ENCODE results near the gene TEX51. TPM values are rescaled to one million over a fixed set of nuclear protein-coding genes. Genes with fewer than 3 reads are reported as not detected.

The TEX51 gene
- total and polyA plus RNA-seq, 11 donors: not detected

DNA sequence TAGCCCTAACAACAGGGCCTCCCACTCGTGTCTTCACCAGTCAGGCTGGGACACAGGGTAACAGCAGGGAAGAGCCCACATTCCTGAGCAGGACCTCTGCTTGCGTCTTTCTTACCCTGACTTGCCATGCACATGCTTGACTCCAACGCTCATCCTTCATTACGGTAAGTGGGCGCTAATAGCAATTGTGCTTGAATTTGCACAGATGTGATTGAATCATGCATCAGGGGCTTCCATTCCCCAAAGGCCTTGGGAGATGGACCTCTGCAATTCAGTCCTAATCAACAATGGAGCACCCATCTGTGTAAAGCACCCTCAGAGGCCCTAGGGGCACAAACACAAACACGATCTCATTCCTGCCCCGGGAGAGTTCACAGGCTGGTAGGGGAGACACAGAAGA is 13.5 kb downstream of the TEX51 start:
- no peaks in the 10 kb centered on the region for H3K4me1 ChIP-seq

DNA sequence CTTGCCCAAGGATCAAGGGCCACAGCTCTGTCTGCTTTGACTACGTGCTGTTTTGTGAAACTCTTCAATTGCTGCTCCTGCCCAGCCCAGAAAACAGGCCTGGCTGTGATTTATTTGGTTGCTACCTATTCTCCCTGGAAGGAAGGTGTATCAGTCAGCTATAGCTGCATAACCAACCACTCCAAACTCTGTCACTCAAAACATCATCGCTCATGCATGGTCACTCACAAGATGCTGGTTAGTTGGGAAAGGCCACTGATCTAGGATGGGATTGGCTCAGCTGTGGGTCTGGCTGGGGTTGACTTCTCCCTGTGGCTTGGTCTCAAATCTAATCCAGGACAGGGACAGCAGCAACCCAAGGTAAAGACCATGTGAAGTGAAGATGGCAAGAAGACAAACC is 14.6 kb downstream of the TEX51 start:
- intact Hi-C loops (cut with DNase I): no loop called here
- no peaks in the 10 kb centered on the region for H3K4me1 ChIP-seq
- peaks cover 0 to 18% (median 0%) of the 10 kb centered on the region in 9 donors for H3K27me3 ChIP-seq
- TF ChIP-seq POLR2A (IDR thresholded peaks at IDR 0.05): no peak
- TF ChIP-seq, protein P1, sequence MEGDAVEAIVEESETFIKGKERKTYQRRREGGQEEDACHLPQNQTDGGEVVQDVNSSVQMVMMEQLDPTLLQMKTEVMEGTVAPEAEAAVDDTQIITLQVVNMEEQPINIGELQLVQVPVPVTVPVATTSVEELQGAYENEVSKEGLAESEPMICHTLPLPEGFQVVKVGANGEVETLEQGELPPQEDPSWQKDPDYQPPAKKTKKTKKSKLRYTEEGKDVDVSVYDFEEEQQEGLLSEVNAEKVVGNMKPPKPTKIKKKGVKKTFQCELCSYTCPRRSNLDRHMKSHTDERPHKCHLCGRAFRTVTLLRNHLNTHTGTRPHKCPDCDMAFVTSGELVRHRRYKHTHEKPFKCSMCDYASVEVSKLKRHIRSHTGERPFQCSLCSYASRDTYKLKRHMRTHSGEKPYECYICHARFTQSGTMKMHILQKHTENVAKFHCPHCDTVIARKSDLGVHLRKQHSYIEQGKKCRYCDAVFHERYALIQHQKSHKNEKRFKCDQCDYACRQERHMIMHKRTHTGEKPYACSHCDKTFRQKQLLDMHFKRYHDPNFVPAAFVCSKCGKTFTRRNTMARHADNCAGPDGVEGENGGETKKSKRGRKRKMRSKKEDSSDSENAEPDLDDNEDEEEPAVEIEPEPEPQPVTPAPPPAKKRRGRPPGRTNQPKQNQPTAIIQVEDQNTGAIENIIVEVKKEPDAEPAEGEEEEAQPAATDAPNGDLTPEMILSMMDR (IDR thresholded peaks at IDR 0.05): no peak
- H3K9me3 ChIP-seq: no peaks in the 10 kb centered on the region
- no peak overlapping the region for H3K27ac ChIP-seq
- no peak for DNase-seq
- no peak for ATAC-seq
- WGBS, 4 donors: 88 to 93% (median 91%) methylated on average over 2 of the region's 2 CpGs
- H3K36me3 ChIP-seq: no peaks in the 10 kb centered on the region
- no peak overlapping the region for H3K4me3 ChIP-seq

More for the DNA sequence above, 13.5 kb downstream of the TEX51 start:
- Histone ChIP-seq H3K36me3 (no peaks in the 10 kb centered on the region), H3K4me3 (no peak overlapping the region), H3K27ac (no peak overlapping the region), H3K27me3 (peaks cover 0 to 30% (median 2%) of the 10 kb centered on the region in 9 donors), H3K9me3 (no peaks in the 10 kb centered on the region)
- no peak for ATAC-seq
- TF ChIP-seq POLR2A (IDR thresholded peaks at IDR 0.05): no peak
- TF ChIP-seq, protein P1 (IDR thresholded peaks at IDR 0.05): no peak
- no peak for DNase-seq
- intact Hi-C loops (cut with DNase I): no loop called here
- 80 to 85% (median 83%) methylated on average over 7 of the region's 7 CpGs for WGBS, 4 donors

- ATAC-seq (no peak), DNase-seq (no peak)
- H3K27me3 ChIP-seq: peaks cover 0 to 18% (median 0%) of the 10 kb centered on the region in 9 donors
- WGBS, 4 donors: 76 to 84% (median 81%) methylated on average over 10 of the region's 10 CpGs
- intact Hi-C loops (cut with DNase I): no loop called here
- no peak overlapping the region for H3K27ac ChIP-seq
- H3K4me3 ChIP-seq: no peak overlapping the region
- no peaks in the 10 kb centered on the region for H3K4me1 ChIP-seq
- TF ChIP-seq POLR2A (IDR thresholded peaks at IDR 0.05): no peak
- TF ChIP-seq, protein P1 (IDR thresholded peaks at IDR 0.05): no peak
- no peaks in the 10 kb centered on the region for H3K36me3 ChIP-seq
- H3K9me3 ChIP-seq: no peaks in the 10 kb centered on the region
Observed at GRCh38 chr2:126913881-126914615, 15.4 kb downstream of the TEX51 start.

- DNase-seq: no peak
- TF ChIP-seq, protein P1 (IDR thresholded peaks at IDR 0.05): no peak
- no peak for TF ChIP-seq POLR2A (IDR thresholded peaks at IDR 0.05)
Observed at GRCh38 chr2:126914811-126915500, 16.3 kb downstream of the TEX51 start.

More at GRCh38 chr2:126914811-126915500, 16.3 kb downstream of the TEX51 start:
- no peaks in the 10 kb centered on the region for H3K4me1 ChIP-seq
- intact Hi-C loops (cut with DNase I): no loop called here
- H3K4me3 ChIP-seq: no peak overlapping the region
- H3K27me3 ChIP-seq: peaks cover 0 to 10% (median 0%) of the 10 kb centered on the region in 9 donors
- no peaks in the 10 kb centered on the region for H3K9me3 ChIP-seq
- no peak overlapping the region for H3K27ac ChIP-seq
- ATAC-seq: no peak
- 81 to 84% (median 83%) methylated on average over 14 of the region's 14 CpGs for WGBS, 4 donors
- H3K36me3 ChIP-seq: no peaks in the 10 kb centered on the region

Measured in heart left ventricle (tissue), 16 donors.